HepG2 (cell line): ENCODE measurements around the gene DRAXIN. TPM values are rescaled to one million over a fixed set of nuclear protein-coding genes. Genes with fewer than 3 reads are reported as not detected.

Experiments
- ATAC-seq: fragments of 200-7000 bp; cut with Tn5 transposase; 3 replicates; pipeline ENCODE4 v1.9.1; 2020; ENCODE audit warnings: mild to moderate bottlenecking, moderate library complexity
- BruUV-seq: library from RNA; stranded (reverse); fragments of 400-500 nt; replicated peaks from 2 replicates; lab custom pipeline; 2021; lab: Mats Ljungman, UMichigan
- CTCF ChIA-PET: fragments of 300-600 bp; formaldehyde crosslinking; extraction: SDS; loops from one replicate; lab custom pipeline; 2021; ENCODE audit warnings: low total read pairs, inconsistent platforms, low intra/inter-chr PET ratio; lab: Yijun Ruan, JAX
- POLR2A ChIA-PET: fragments of 350-600 bp; sonication (Branson Sonifier 250); formaldehyde crosslinking; loops from one replicate; lab custom pipeline; 2020; ENCODE audit warnings: antibody characterized with exemption, inconsistent platforms; lab: Yijun Ruan, JAX
- DNase-seq: peaks from one replicate; pipeline ENCODE4 v3.0.0-alpha.2; 2015; ENCODE audit warnings: low spot score
- FAIRE-seq: peaks from 3 replicates; lab custom pipeline; 2011; peaks lifted over from hg19 to GRCh38; lab: Jason Lieb, UNC
- H2AFZ ChIP-seq: one replicate; pipeline ENCODE4 v1.6.1; 2011; ENCODE audit warnings: low read length, inconsistent platforms
- H3K27ac ChIP-seq: fragments of 300-600 bp; 3 replicates; pipeline ENCODE4 v1.8.0; 2011; ENCODE audit warnings: mixed run types, mild to moderate bottlenecking, mixed read lengths, low read length, inconsistent platforms; ENCODE audit not compliant: insufficient read depth; ENCODE audit errors: extremely low read length
- H3K27me3 ChIP-seq, 2 experiments: fragments of 200-600 bp in 1 of 2; 2 replicates in 1 of 2; 3 replicates in 1 of 2; pipeline versions ENCODE4 v1.6.0 to v1.8.0; 2011; ENCODE audit warnings: low read length in 2 of 2, mild to moderate bottlenecking in 2 of 2, moderate library complexity in 2 of 2, inconsistent platforms in 1 of 2; ENCODE audit not compliant: insufficient read depth in 2 of 2, control insufficient read depth in 1 of 2
- H3K36me3 ChIP-seq, 2 experiments: fragments of 200-600 bp in 1 of 2; replicated peaks in 1 of 2; 2 replicates in 1 of 2; 3 replicates in 1 of 2; pipeline versions ENCODE4 v1.5.1 to v1.8.0; 2011; ENCODE audit warnings: low read length in 2 of 2, inconsistent platforms in 1 of 2; ENCODE audit not compliant: insufficient read depth in 2 of 2, control insufficient read depth in 1 of 2
- H3K4me1 ChIP-seq: 2 replicates; pipeline ENCODE4 v1.5.1; 2012; ENCODE audit warnings: low read length, inconsistent platforms; ENCODE audit not compliant: insufficient read depth
- H3K4me2 ChIP-seq: 2 replicates; pipeline ENCODE4 v1.6.0; 2011; ENCODE audit warnings: low read depth, low read length, inconsistent platforms
- H3K4me3 ChIP-seq, 3 experiments: fragments of 200-600 bp in 1 of 3; sonication (generic), shearing (Covaris generic) in 1 of 3; replicated peaks in 1 of 3; 2 replicates each; pipeline ENCODE4 v1.5.1; 2011 to 2016; ENCODE audit warnings: low read length in 3 of 3, inconsistent platforms in 2 of 3, low read depth in 2 of 3, mild to moderate bottlenecking in 2 of 3, control low read depth in 1 of 3, mixed read lengths in 1 of 3; ENCODE audit not compliant: insufficient read depth in 1 of 3
- H3K79me2 ChIP-seq: one replicate; pipeline ENCODE4 v1.6.1; 2011; ENCODE audit warnings: low read length, inconsistent platforms; ENCODE audit not compliant: insufficient read depth
- H3K9ac ChIP-seq: 2 replicates; pipeline ENCODE4 v1.6.0; 2011; ENCODE audit warnings: mild to moderate bottlenecking, low read depth, low read length, inconsistent platforms; ENCODE audit not compliant: insufficient read depth
- H3K9me3 ChIP-seq: 2 replicates; pipeline ENCODE4 v1.5.1; 2012; ENCODE audit warnings: mild to moderate bottlenecking, low read length
- H4K20me1 ChIP-seq: 2 replicates; pipeline ENCODE4 v1.6.0; 2011; ENCODE audit warnings: inconsistent platforms, mild to moderate bottlenecking, low read length, moderate library complexity; ENCODE audit not compliant: insufficient read depth
- HMG20B ChIP-seq: conservative IDR thresholded peaks from 2 replicates; pipeline ENCODE4 v1.6.1; 2016; ENCODE audit warnings: missing genetic modification reagents, missing compliant biosample characterization
- NFIB ChIP-seq: sonication (generic); formaldehyde crosslinking; IDR thresholded peaks from 2 replicates; pipeline ENCODE4 v1.9.0; 2021; ENCODE audit warnings: missing genetic modification reagents, mild to moderate bottlenecking, borderline replicate concordance
- RBM39 ChIP-seq: fragments of 200-400 bp; formaldehyde crosslinking; IDR thresholded peaks from one replicate; pipeline ENCODE4 v1.6.1; 2018; ENCODE audit warnings: antibody characterized with exemption, mild to moderate bottlenecking, low read depth, low read length; ENCODE audit not compliant: poor library complexity, severe bottlenecking
- RXRA ChIP-seq: sonication (generic); formaldehyde crosslinking; IDR thresholded peaks from 2 replicates; pipeline ENCODE4 v1.5.1; 2020; ENCODE audit warnings: missing genetic modification reagents
- RXRB ChIP-seq: IDR thresholded peaks from 2 replicates; pipeline ENCODE4 v1.6.1; 2016; ENCODE audit warnings: borderline replicate concordance, missing genetic modification reagents, missing compliant biosample characterization
- WGBS: methylation state at CpG from one replicate; pipeline ENCODE4 v1.1.6; 2017; ENCODE audit warnings: low lambda C conversion rate; 5-methylcytosine and 5-hydroxymethylcytosine counted together
- in situ Hi-C: cut with HindIII; loops from 2 replicates; pipeline ENCODE4 v1.10.0; 2017; ENCODE audit warnings: low pct_unique_long_range_greater_than_20kb; ENCODE audit not compliant: extremely low pct_ligation_motif_present
- intact Hi-C: fragments of 100-400 bp; cut with micrococcal nuclease; formaldehyde crosslinking; loops from one replicate; pipeline ENCODE4 v1.10.0; 2022; ENCODE audit not compliant: unreplicated experiment
- polyA plus RNA-seq, 8 experiments: library from polyadenylated mRNA; depleted of rRNA in 3 of 8; stranded (reverse) in 7 of 8; unstranded in 1 of 8; fragments of >200 nt; fragmentation: Illumina TruSeq in 4 of 8; extraction: Trizol in 4 of 8; gene quantifications; 2 replicates each; pipeline versions ENCODE4 v1.2.1 to v1.2.3, GENCODE V29; 2011 to 2016; ENCODE audit warnings: low read depth in 4 of 8, missing spikeins in 1 of 8, mixed read lengths in 1 of 8; ENCODE audit not compliant: insufficient read depth in 1 of 8
- total RNA-seq, 5 experiments: library from RNA; depleted of rRNA; stranded (reverse); fragments of >200 nt; fragmentation: Illumina TruSeq; extraction: Trizol; gene quantifications; 2 replicates each; pipeline ENCODE4 v1.2.3, GENCODE V29; 2016; ENCODE audit warnings: low read depth in 1 of 5
- TF ChIP-seq, protein P1 (sequence below): sonication (generic); formaldehyde crosslinking; IDR thresholded peaks from 2 replicates; pipeline ENCODE4 v1.5.1; 2020; ENCODE audit warnings: mild to moderate bottlenecking, missing genetic modification reagents, moderate library complexity
- TF ChIP-seq, protein P2 (sequence below): sonication (generic); formaldehyde crosslinking; IDR thresholded peaks from 2 replicates; pipeline ENCODE4 v1.8.0; 2022; ENCODE audit warnings: missing genetic modification reagents, mild to moderate bottlenecking, moderate library complexity, borderline replicate concordance

Gene DRAXIN
- total and polyA plus RNA-seq, 2 of the 13 experiments (the other 11 are each of a cell fraction or from before 2014, with no cell fraction given), result 0.02 TPM; not detected in 1

DNA sequence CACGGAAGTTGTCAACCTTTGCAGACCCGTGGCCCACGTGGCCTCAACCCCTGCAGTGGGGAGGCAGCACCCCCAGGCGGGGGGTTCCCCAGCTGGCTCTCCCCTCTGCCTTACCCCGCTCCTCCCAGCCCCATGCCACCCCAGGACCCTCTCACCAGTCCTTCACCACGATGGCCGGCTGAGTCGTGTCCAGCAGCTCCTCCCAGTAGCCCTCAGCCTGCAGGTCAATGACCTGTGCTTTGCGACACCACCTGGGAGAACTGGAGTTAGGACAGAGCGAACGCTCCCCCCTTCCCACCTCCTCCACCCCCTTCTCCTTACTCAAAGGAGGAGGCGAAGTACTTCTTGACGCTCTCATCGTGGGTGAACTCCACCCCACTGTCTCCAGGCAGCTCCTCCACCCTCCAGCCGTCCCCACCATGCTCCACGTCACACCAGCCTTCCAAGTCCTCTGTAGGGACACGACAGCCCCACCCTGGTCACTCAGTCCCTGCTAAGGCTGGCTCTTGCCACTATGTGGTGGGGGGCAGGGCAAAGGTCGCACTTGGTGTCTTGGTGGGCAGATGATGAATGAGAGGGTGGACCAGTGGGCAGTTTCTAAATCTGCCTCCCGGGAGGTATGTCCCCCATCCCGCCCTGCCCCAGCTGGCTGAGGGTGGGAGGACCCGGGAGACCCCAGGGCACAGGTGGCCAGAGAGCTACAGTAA lies 41.7 kb upstream of the DRAXIN start:
- Histone ChIP-seq H3K9ac (no peak overlapping the region), H3K4me3 (no peak overlapping the region), H3K27me3 (no peaks in the 10 kb centered on the region), H3K79me2 (peaks cover 20% of the 10 kb centered on the region), H3K9me3 (no peaks in the 10 kb centered on the region), H3K27ac (peak overlapping the region; percentile 11), H3K4me1 (peaks cover 63% of the 10 kb centered on the region), H4K20me1 (peaks cover 11% of the 10 kb centered on the region), H3K4me2 (no peak overlapping the region), H2AFZ (no peak overlapping the region), H3K36me3 (peaks cover 0 to 2% of the 10 kb centered on the region in 2 experiments; a peak in 1 of 5 replicates)
- FAIRE-seq (no peak), ATAC-seq (no peak), DNase-seq (no peak)
- 0 out of 2 replicates have a peak, but pooled peaks have one; percentile 23 for TF ChIP-seq RXRB (CRISPR knock-in tag)
- TF ChIP-seq, protein P1, sequence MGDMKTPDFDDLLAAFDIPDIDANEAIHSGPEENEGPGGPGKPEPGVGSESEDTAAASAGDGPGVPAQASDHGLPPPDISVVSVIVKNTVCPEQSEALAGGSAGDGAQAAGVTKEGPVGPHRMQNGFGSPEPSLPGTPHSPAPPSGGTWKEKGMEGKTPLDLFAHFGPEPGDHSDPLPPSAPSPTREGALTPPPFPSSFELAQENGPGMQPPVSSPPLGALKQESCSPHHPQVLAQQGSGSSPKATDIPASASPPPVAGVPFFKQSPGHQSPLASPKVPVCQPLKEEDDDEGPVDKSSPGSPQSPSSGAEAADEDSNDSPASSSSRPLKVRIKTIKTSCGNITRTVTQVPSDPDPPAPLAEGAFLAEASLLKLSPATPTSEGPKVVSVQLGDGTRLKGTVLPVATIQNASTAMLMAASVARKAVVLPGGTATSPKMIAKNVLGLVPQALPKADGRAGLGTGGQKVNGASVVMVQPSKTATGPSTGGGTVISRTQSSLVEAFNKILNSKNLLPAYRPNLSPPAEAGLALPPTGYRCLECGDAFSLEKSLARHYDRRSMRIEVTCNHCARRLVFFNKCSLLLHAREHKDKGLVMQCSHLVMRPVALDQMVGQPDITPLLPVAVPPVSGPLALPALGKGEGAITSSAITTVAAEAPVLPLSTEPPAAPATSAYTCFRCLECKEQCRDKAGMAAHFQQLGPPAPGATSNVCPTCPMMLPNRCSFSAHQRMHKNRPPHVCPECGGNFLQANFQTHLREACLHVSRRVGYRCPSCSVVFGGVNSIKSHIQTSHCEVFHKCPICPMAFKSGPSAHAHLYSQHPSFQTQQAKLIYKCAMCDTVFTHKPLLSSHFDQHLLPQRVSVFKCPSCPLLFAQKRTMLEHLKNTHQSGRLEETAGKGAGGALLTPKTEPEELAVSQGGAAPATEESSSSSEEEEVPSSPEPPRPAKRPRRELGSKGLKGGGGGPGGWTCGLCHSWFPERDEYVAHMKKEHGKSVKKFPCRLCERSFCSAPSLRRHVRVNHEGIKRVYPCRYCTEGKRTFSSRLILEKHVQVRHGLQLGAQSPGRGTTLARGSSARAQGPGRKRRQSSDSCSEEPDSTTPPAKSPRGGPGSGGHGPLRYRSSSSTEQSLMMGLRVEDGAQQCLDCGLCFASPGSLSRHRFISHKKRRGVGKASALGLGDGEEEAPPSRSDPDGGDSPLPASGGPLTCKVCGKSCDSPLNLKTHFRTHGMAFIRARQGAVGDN (CRISPR knock-in tag), result peak; percentile 28; the same call in 1 of the 2 replicates
- TF ChIP-seq RBM39, result peak; percentile 24
- peak; percentile 81 for TF ChIP-seq RXRA (CRISPR knock-in tag)
- no peak for TF ChIP-seq NFIB
- TF ChIP-seq, protein P2, sequence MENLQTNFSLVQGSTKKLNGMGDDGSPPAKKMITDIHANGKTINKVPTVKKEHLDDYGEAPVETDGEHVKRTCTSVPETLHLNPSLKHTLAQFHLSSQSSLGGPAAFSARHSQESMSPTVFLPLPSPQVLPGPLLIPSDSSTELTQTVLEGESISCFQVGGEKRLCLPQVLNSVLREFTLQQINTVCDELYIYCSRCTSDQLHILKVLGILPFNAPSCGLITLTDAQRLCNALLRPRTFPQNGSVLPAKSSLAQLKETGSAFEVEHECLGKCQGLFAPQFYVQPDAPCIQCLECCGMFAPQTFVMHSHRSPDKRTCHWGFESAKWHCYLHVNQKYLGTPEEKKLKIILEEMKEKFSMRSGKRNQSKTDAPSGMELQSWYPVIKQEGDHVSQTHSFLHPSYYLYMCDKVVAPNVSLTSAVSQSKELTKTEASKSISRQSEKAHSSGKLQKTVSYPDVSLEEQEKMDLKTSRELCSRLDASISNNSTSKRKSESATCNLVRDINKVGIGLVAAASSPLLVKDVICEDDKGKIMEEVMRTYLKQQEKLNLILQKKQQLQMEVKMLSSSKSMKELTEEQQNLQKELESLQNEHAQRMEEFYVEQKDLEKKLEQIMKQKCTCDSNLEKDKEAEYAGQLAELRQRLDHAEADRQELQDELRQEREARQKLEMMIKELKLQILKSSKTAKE (CRISPR knock-in tag), result no peak
- no peak for TF ChIP-seq HMG20B (CRISPR knock-in tag)
- intact Hi-C loops (loop anchor here (5.0 kb wide), 2 partner anchors 68 to 153 kb away; no protein-coding TSS in a partner anchor), in situ Hi-C loops (loop anchor here (10.0 to 25.0 kb wide), 2 partner anchors 405 to 612 kb away; partner anchors contain the start of gene MASP2)
- BruUV-seq, result no TSS peak
- ChIA-PET POLR2A (no interaction called here), CTCF (no interaction called here)
- 80% methylated on average over 13 of the region's 21 CpGs for WGBS
